NCI-H146 treated with DMSO at 0.1 percent for 48 hours (cell line): ENCODE data around the gene COMTD1.

ENCODE experiments used
- DNase-seq: peaks from one replicate; lab custom pipeline; 2025; ENCODE audit not compliant: unreplicated experiment; lab: John Stamatoyannopoulos, UW

Gene COMTD1

DNA sequence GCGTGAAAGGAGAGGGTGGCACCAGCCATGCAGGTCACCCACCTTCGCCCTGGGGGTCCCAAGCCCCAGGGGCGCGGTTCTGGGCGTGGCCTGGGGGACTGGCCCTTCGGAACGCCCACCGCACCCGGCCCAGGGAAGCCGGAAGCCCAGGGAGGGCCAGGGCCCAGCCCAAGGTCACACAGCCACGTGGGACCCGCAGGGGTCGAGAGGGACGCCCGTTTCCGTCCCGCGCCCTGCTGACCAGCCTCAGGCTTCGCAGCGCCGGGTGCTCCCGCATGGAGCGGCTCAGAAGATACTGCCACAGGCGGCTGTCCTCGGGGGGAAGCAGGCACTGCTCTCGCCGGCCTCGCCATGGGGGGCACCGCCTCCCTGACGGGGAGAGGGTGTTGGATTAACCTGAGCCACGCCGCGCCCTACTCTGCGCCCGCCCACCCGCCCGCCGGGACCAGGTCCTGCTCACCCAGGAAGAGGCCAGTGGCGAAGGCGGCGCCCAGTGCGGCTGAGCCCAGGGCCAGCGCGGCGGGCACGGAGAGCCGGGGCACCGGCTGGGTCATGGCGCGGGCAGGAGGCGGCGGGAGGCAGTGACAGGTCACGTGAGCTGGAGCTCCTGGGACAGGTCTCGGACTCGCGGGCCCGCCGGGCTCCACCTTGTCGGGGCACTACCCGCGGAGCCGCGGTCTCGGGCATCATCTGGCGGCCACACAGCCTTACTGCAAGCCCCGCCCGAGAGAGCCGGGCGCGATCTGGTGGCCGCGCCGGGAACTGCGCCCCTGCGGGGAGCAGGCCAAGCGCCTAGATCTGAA, at the start of gene COMTD1:
COMTD1 (minus strand) TSS at position 583 of the 803 bp plus-strand sequence; CDS start at position 554, 29 bp downstream.
- DNase-seq = peak; percentile 82

DNA sequence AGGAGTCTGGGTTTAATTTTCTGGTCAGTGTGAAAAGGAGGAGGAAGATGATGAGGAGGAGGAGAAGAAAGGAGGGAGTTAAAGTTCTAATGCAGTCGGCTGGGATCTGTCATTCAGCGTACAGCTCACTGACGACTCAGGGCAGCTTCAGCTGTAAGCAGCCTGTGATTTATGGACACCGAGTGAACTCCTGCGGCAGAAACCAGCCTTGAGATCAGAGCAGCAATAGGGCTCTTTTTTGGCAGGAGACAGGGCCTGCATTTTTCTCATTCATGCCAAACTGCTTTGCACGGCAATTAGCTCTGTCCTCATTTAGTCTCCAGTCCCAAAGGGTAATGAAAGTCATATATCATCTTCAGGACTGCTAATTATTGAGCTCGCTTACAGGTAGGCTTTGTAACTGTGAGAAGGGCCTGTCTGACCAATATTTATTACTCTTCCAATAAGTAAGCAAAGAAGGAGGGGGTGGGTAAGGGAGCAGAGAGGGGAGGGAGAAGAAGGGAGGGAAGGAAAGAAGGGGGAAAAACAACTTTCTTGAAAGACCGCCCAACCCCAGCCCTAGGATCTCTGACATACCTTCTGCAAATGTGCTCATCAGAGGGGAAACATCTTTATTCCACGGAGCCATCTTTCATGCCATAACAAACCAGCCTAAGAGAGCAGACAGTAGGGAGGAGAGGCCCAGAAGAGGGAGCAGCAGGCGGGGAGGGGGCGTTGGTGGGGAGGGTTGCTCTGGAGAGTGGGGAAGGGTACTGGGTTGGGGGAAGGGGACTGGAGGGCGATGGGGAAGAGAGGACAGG, 48.1 kb upstream of the COMTD1 start:
- DNase-seq = no peak

DNA sequence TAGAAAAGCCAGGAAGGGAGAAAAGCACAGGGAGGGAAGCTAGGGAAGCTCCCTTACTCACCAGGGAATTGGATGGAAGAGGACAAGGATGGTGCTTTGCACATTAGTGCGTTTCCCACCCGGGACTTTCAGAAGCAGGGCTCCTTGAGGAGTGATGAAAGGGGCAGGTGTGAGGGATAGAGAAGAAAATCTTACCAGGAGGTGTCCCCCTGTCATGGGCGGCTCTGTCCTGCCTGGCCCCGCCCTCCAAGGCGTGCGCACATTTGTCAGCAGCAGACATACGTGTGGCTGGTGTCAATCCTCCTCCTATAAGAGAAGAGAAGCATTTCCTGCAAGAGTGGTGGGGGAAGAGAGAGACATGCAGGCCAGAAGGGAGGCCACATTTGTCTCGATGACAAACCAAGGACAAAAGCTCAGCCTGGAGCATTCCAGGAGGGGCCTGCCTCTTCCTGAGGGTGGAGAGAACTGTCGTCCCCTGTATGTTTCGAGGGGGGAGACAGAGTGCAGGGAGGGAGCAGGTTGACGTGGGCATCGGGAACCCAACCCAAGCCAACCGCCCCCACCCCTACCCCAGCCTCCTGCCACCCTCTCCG, 47.4 kb upstream of the COMTD1 start:
- DNase-seq = peak; percentile 56

DNA sequence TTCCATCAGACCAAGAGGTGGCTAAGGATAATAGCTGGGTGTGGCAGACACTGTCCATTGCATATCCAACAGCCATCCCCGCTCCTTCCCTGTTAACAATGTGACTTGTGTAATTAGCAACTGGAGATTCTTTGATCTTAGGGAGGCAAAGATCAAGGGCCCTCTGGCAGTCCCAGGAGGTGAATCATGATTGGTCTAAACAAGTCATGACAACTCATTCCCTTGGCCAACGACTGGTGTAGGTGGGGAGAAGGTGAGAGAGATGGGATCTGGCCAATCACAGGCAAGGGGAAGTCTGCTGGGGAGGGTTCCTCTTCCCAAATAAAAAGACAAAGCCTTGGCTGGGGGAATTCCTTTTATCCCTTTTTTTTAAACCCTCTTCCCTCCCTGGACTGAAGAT, 46.2 kb upstream of the COMTD1 start:
- DNase-seq = no peak

DNA sequence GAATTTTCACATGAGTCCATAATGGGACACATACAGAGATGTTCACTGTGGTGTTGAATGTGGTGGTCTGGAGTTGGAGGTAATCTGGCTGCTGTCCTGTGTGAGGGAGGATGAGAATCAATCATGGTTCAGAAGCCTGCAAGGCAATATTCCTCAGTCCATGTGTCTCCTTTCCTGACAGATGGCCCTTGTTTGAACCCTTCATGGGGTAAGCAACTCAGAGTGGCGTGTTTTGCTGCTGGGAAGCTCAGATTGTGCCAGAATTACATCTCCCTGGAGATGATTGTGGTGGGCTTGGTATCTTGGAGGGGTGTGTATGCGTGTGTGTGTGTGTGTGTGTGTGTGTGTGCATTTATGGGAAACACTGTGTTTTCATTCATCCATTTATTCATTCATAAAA, 44.5 kb upstream of the COMTD1 start:
- DNase-seq = no peak

DNA sequence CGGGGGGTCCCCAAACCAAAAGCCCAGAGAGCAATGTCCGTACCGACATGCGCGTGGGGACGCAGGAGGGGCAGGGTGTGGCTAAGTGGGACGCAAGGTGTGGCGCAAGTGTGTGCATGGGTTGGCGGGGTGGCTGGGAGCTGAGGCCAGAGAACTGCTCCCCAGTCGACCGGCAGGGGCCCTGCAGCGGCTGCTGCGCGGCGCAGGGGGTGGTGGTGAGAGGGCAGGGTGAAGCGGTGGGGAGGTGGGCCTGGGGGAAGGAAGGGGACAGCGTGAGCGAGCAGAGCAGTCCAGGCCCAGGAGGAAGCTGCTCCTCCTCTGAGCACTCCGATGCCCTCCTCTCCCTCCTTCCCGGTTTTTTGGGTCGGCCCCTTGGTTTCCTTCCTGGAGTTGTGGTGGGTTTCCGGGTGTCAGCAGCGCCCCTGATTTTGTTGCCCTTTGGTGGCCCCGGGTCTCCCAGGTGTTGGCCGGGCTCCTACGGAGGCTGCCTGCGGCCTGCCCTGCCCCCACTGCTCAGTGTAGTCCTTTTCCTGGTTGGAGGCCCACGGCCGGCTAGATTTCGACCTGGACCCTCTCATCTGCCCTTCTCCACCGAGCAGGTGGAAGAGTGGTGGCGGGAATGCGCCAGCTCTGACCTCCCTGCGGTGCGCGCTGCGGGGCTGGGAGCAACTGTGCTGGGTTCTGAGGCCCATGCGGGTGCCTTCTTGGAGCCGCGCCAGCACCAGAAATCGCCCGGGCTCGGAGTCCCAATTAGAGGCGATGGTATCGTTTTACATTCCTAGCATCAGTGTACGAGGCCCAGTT, 40.5 kb upstream of the COMTD1 start:
- DNase-seq = no peak

DNA sequence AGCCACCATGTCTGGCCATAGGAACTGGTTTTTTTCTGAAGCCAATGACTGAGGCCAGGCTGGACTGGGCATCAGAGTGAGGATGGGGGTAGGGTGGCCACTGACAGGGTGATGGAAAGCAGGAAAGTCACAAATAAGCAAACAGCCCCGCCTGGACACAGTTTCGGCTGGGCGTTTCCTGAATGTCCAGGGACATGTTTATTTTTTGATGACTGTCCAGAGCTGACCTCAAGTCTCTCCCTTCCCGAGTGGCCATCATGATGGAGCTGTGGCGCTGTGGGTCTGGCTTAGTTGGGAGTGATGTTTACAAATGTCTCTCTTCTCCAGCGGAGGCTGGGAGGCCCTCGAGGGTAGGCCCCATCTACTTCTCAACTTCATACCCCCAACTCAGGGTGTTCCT, 37.1 kb upstream of the COMTD1 start:
- no peak for DNase-seq

DNA sequence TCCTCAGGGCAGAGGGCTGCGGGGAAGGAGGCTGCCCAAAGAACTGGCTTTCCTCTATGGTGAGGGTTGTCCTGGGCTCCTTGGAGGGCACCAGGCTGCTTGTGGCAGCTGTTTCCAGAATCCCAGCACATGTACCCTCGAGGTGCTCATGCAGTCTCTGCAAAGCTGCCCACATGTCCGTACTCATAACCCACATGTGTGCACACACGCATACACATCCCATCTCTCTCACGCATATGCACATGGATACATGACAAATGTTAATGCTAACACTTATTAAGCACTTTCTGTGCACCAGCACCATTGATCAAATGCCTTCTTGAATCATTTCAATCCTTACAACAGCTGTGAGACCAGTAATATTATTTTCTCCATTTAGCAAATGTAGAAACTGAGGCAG, 36.3 kb upstream of the COMTD1 start:
- no peak for DNase-seq

DNA sequence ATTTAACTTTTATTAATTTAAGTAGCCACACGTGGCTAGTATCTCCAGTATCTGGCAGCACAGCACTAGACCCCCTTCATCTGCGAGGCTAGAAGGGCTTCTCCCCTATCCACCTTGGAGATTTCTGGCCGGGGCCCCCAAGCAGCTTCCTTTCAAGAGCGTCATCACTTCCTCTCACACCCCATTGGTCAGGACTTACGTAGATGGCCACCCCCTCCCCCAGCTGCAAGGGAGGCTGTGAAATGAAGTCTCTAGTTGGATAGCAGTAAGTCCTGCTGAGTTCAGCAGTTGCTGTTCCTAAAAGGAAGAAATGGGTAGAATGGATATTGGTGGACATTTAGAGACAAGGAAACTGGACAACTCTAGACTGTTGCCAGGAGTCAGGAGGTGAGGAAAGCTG, 33.8 kb upstream of the COMTD1 start:
- DNase-seq = no peak

DNA sequence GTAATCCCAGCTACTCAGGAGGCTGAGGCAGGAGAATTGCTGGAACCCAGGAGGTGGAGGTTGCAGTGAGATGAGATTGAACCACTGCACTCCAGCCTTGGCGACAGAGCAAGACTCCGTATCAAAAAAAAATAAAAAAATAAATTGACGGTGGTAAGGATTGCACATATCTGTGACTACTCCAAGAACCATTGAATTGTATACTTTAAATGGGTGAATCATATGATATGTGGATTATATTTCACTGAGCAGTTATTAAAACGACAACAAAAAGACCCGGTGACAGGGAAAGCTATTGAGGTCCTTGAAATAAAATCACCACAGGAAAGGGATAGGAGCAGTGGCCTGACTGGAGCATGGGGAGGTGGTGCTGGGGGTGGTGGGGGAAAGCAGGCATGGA, 31.2 kb upstream of the COMTD1 start:
- no peak for DNase-seq

DNA sequence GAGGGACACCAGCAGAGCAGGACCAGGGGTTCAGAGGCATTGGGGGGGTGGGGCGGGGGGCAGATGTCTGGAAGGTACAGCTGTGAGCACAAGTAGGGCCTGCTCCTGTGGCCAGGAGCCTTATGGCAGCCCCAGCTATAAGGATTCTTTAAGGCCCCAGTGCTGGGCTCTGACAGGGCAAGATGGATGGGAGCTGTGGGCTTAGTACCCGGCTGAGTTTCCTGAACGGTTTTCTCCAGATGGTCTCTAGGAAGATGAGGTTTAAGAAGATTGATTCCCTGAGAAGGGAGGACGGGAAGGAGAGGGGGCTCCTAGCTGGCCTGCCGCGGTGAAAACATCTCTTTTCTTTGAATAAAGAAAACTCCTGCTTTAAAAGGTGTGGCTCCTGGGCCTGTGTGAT, 30.1 kb upstream of the COMTD1 start:
- DNase-seq = no peak

DNA sequence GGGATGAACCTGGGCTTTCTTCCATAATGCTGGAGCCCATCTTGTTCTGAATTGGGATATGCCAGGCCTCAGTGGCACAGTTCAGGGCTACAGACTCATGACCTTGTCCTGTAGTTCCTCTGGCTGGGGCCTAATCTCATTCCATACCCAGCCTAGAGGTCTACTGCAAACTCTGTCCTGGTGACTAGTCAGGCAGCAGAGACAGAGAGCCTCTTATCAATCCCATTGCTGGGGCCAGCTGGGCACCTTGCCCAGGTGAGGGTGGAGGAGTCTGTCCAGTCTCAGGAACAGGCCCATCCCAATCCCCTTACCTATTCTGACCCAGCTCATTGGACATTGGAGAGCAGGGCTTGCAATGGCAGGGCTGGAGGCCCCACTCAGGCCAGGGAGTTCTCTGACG, 28.0 kb upstream of the COMTD1 start:
- DNase-seq = no peak

DNA sequence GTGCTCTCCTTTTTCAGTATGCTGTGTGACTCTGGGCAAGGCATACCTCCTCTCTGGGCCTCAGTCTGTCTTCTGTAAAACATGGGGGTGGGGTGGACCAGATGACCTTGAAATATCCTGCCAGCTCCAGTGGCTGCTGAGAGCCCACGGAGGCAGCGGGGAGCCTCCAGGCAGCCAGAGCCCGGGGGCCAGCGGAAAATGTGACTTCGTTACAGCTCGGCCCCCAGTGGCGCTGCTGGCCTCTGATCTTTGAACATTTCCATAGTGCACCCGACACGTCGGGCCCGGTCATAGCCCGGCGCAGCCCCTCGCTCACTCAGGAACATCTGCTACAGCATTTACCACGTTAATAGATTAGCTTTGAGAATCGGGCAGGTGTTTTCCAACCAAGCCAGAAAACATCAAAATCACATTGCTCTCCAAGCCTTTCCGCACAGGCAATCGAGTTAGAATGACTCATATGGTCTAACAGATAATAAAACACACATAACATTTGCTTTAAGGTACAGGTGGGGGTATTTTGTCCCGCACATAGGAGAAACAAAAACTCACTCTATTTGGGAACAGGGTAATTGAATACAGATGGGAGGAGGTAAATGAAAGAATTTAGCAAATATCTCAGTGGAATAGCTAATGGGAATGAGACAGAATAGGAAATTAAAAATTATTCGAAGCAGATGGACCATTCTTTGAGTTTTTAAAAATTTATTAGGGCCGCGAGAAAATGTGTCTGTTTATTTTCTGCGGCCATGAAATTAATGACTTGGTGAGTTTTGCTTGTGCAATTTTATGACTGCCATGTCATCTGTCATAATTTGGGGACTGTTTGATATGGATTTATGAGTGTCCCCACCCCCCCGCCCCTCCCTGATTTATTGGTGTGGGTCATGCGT, 26.3 kb upstream of the COMTD1 start:
- DNase-seq = peak; percentile 34

DNA sequence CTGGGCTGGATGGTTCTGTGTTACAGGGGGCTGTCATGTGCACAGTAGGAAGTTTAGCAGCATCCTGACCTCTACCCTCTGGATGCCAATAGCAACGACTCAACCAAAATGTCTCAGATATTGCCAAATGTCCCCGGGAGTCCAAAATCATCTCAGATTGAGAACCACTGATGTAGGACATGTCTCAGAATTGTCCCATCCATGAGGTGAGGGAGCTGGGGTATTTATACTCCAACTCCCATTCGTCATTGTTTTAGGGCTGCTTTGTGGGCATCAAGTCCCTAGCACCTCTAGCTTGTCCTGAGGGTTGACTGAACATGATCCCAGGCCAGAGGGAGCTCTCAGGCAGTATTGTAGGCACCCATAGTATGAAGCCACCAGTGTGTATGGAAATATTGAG, 25.2 kb upstream of the COMTD1 start:
- DNase-seq = no peak

DNA sequence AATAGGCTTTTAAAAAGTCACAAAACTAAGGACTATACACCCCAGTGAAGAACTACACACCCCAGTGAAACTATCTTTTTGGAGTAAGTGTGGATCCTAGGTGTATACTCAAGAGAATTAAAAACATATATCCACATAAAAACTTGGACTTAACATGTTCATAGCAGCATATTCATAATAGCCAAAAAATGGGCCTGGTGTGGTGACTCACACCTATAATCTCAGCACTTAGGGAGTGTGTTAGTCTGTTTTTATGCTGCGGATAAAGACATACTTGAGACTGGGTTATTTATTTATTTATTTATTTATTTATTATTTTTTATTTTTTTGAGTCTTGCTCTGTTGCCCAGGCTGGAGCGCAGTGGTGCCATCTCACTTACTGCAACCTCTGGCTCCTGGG, 19.0 kb upstream of the COMTD1 start:
- DNase-seq = no peak

DNA sequence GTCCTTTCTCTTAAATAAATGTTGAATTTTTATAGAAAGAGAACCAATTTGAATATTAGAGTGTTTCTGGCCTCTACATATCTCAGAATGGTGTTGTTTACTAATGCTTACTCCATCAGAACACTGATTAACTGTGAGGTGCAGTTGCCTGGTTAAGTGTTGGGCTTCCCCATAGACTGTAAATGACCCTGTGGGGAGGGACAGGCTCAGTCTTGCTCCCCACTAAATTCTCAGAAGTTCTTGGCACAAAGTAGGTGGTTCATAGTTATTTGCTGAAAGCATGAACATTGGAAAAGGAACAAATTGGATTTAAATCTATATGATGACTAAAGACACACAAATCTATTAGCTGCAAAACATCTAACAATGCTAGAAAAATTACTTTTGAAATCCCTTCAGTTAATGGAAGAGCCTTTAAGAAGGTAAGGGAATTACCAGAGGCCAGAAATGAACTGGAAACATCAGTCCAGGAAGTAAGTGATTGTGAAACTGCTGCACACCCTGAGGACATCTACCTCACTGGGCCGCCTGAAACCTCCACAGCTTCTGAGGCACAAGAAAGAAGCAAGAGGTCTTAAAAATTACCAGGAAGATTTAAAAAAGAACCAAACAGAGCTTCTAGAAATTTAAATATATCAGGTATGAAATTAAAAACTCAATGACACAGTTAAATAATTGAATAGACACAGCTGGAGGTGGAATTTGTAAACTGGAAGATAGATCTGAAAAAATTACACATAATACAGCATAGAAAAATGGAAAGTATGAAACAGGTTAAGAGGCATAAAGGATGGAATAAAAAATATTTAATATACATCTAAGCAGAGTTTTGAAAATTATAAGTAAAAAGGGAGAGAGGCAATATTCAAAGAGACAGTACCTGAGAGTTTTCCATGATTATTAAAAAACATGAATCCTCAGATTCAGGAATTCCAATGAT, 17.8 kb upstream of the COMTD1 start:
- no peak for DNase-seq

DNA sequence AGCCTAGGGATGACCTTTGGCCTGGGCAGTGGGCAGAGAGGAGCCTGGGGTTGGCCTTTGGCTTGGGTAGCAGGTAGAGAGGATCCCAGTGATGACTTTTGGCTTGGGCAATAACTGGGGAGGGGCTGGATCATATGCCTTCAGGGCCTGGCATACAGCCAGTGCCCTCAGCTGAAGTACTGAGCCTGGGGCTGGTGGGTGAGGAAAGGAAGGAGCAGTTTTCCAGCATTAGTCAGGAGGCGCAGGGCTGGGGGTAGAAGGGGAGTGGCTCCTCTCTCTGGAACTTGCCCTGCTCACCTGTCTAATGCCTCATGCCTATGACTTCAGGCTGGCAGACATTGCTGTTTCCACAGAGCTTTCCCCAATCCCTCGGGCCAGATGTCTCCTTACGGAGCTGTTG, 15.2 kb upstream of the COMTD1 start:
- no peak for DNase-seq

DNA sequence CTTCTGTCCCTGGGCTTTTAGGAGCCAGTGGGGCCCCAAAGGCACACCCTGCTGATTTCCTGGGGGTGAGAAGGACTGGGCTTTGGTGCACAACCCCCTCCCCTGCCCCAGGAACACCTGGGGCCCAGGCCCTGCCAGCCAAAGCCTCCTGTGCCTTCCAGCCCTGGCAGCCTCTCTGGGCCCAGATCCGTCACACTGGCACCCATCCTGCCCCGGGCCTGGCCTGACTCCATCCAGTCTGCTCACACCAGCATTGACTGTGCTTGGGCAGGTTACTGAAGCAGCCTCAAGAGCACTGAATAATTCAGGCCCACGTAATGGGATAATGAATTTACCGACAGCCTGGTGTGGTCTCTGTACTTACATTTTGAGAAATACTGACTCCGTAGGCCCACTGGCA, 12.0 kb upstream of the COMTD1 start:
- no peak for DNase-seq

DNA sequence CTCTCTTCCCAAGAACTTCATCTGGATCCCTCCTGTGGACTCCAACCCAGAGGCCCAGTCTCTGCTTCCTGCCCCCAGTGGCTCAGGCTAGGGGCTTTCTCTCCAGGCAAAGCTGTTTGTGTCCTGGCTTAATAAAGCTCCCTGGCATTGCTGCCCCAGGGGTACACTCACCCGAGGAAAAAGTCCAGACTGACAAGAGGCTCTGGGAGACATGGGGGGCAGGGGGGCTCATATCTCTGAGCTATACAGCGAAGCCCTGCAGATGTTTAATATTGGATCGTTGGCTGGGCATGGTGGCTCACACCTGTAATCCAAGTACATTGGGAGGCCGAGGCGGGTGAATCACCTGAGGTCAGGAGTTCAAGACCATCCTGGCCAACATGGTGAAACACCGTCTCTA, 10.7 kb upstream of the COMTD1 start:
- DNase-seq = no peak
